ENCODE data around the gene IFT57. TPM values are rescaled to one million over a fixed set of nuclear protein-coding genes. Genes with fewer than 3 reads are reported as not detected.

The IFT57 gene
- total RNA-seq, 1 experiment from 2014 or later, result 32.1 TPM

GRCh38 chr3:108243243-108243642 lies 21.0 kb upstream of the IFT57 start (continued):
- TF ChIP-seq ZNF425 (CRISPR knock-in tag; conservative IDR thresholded peaks at IDR 0.05), result no peak
- no peak for TF ChIP-seq TEAD4 (CRISPR knock-in tag; IDR thresholded peaks at IDR 0.05)
- TF ChIP-seq HMGXB4 (CRISPR knock-in tag; IDR thresholded peaks at IDR 0.05), result no peak
- no peak for TF ChIP-seq NR3C1 (CRISPR knock-in tag; conservative IDR thresholded peaks at IDR 0.05; ENCODE audit: low read depth)

DNA sequence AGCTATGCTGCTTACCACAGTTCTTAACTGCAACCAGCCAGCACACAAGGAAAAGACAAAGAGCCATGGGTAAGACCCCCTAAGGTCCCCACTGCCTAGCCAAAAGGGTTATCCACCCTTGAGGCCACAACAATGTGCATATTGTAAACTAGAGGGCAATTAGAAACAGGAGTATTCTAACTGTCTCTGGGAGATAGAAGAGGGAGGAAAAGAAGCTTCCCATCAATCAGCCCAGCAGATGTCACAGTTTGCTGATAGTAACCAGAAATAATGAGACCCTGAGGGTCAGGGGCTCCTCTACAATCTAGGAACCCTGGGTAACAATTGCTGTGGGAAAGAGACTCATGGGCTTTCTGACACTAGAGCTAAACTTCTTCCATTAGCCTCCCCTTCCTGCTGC lies 20.6 kb upstream of the IFT57 start:
- no peak for DNase-seq (ENCODE audit: low spot score)
- peaks cover 22% of the 10 kb centered on the region for H3K9me3 Mint-ChIP-seq
- POLR2A ChIA-PET, result no interaction called here
- ATAC-seq, result no peak
- no peaks in the 10 kb centered on the region for H3K27me3 Mint-ChIP-seq (ENCODE audit: low read depth)
- no peak overlapping the region for H3K27ac Mint-ChIP-seq
- peaks cover 2% of the 10 kb centered on the region for H3K4me1 Mint-ChIP-seq
- H3K4me3 Mint-ChIP-seq, result no peak overlapping the region
- H3K36me3 Mint-ChIP-seq, result peaks cover 8% of the 10 kb centered on the region; the same call in 1 of the 2 replicates
- CTCF ChIA-PET, result no interaction called here
- no peak for TF ChIP-seq ZNF232 (CRISPR knock-in tag; IDR thresholded peaks at IDR 0.05)
- TF ChIP-seq CREM (CRISPR knock-in tag; IDR thresholded peaks at IDR 0.05), result no peak
- TF ChIP-seq ZNF532 (CRISPR knock-in tag; IDR thresholded peaks at IDR 0.05; ENCODE audit: borderline replicate concordance), result no peak
- TF ChIP-seq, protein P1, sequence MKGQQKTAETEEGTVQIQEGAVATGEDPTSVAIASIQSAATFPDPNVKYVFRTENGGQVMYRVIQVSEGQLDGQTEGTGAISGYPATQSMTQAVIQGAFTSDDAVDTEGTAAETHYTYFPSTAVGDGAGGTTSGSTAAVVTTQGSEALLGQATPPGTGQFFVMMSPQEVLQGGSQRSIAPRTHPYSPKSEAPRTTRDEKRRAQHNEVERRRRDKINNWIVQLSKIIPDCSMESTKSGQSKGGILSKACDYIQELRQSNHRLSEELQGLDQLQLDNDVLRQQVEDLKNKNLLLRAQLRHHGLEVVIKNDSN (CRISPR knock-in tag; IDR thresholded peaks at IDR 0.05), result no peak
- no peak for TF ChIP-seq ARID4B (CRISPR knock-in tag; IDR thresholded peaks at IDR 0.05; ENCODE audit: borderline replicate concordance)
- no peak for TF ChIP-seq IRF2 (CRISPR knock-in tag; IDR thresholded peaks at IDR 0.05; ENCODE audit: borderline replicate concordance, low read depth)
- TF ChIP-seq, protein P2, sequence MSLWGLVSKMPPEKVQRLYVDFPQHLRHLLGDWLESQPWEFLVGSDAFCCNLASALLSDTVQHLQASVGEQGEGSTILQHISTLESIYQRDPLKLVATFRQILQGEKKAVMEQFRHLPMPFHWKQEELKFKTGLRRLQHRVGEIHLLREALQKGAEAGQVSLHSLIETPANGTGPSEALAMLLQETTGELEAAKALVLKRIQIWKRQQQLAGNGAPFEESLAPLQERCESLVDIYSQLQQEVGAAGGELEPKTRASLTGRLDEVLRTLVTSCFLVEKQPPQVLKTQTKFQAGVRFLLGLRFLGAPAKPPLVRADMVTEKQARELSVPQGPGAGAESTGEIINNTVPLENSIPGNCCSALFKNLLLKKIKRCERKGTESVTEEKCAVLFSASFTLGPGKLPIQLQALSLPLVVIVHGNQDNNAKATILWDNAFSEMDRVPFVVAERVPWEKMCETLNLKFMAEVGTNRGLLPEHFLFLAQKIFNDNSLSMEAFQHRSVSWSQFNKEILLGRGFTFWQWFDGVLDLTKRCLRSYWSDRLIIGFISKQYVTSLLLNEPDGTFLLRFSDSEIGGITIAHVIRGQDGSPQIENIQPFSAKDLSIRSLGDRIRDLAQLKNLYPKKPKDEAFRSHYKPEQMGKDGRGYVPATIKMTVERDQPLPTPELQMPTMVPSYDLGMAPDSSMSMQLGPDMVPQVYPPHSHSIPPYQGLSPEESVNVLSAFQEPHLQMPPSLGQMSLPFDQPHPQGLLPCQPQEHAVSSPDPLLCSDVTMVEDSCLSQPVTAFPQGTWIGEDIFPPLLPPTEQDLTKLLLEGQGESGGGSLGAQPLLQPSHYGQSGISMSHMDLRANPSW (CRISPR knock-in tag; conservative IDR thresholded peaks at IDR 0.05; ENCODE audit: low read depth), result no peak
- no peak for TF ChIP-seq TP53 (CRISPR knock-in tag; IDR thresholded peaks at IDR 0.05)
- TF ChIP-seq MAX (CRISPR knock-in tag; IDR thresholded peaks at IDR 0.05), result no peak
- TF ChIP-seq, protein P3, sequence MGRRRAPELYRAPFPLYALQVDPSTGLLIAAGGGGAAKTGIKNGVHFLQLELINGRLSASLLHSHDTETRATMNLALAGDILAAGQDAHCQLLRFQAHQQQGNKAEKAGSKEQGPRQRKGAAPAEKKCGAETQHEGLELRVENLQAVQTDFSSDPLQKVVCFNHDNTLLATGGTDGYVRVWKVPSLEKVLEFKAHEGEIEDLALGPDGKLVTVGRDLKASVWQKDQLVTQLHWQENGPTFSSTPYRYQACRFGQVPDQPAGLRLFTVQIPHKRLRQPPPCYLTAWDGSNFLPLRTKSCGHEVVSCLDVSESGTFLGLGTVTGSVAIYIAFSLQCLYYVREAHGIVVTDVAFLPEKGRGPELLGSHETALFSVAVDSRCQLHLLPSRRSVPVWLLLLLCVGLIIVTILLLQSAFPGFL (CRISPR knock-in tag; IDR thresholded peaks at IDR 0.05; ENCODE audit: borderline replicate concordance), result no peak
- no peak for TF ChIP-seq SOX15 (CRISPR knock-in tag; IDR thresholded peaks at IDR 0.05)
- no peak for TF ChIP-seq CTCF (IDR thresholded peaks at IDR 0.05)
